OCI-LY7 (cell line): ENCODE results near the gene ZBTB7A.

Source experiments
- CTCF ChIP-seq: fragments of 200-600 bp; sonication (generic); conservative IDR thresholded peaks from 2 replicates; pipeline ENCODE4 v1.5.1; 2014; ENCODE audit warnings: mild to moderate bottlenecking, antibody characterized with exemption, low read length, moderate library complexity, mixed read lengths
- EZH2phosphoT487 ChIP-seq: fragments of 200-600 bp; sonication (generic); IDR thresholded peaks from 2 replicates; pipeline ENCODE4 v1.6.1; 2018; ENCODE audit warnings: low read depth, borderline replicate concordance, mild to moderate bottlenecking, mixed run types, antibody characterized with exemption, low read length, moderate library complexity, mixed read lengths

DNA sequence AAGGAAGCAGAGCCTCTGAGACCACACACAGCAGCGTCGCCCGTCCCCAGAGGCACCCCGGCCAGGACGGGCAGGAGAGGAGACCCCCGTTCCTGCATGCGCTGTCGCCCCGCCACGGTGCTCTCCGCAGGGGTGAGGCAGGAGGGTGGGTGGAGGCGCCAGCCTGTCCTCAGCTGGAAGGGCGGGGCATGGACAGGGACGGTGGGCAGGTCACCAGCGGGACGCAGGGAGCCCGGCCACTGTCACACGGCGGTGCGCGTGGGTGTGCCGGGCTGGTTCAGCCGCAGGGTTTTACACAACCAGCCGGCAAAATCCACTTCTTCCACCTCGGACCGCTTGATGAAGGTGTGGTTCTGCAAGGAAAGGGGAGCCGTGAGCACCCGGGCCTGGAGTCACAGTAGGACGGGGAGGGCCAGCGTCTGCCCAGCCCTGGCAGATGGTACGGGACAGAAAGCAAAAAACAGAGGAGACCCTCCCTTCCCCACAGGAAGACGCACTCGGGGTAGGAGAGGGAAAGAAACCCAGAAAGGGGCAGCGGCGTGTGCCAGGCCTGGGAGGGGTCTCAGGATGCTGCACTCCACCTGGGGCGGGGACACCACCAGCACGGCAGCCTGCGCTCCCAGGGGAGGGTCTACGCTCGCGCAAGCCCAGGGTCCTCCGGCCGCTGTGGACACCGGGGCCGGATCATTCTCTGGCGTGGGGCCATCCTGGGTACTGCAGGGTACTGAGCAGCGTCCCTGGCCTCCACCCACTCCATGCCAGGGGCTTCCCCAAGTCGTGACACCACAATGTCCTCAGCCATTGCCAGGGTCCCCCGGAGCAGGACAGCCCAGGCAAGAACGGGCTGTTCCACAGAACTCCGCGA lies 23.9 kb upstream of the ZBTB7A start:
- TF ChIP-seq CTCF (no peak), EZH2phosphoT487 (no peak)
